GM15510 (cell line): ENCODE measurements around the gene PPP2R2B.

Experiments used
- POLR2A ChIP-seq: IDR thresholded peaks from 3 replicates; pipeline ENCODE4 v1.6.1; 2011; ENCODE audit warnings: borderline replicate concordance; ENCODE audit not compliant: insufficient read length; ENCODE audit errors: extremely low read depth

The PPP2R2B gene

GRCh38 chr5:146697211-146697610 is 181.3 kb downstream of the PPP2R2B start:
- no peak for TF ChIP-seq POLR2A

GRCh38 chr5:146695646-146696045 is 182.9 kb downstream of the PPP2R2B start:
- TF ChIP-seq POLR2A = no peak

GRCh38 chr5:146690880-146691355 is 187.6 kb downstream of the PPP2R2B start:
- TF ChIP-seq POLR2A = no peak

- TF ChIP-seq POLR2A = no peak
Measured at GRCh38 chr5:146687630-146688029, 190.9 kb downstream of the PPP2R2B start.

- no peak for TF ChIP-seq POLR2A
Measured at GRCh38 chr5:146683861-146684260, 194.7 kb downstream of the PPP2R2B start.

- no peak for TF ChIP-seq POLR2A
Measured at GRCh38 chr5:146682899-146683532, 195.5 kb downstream of the PPP2R2B start.

GRCh38 chr5:146681585-146682105 is 196.9 kb downstream of the PPP2R2B start:
- TF ChIP-seq POLR2A = no peak

- no peak for TF ChIP-seq POLR2A
Measured at GRCh38 chr5:146680846-146681584, 197.5 kb downstream of the PPP2R2B start.

GRCh38 chr5:146675636-146676035 is 202.9 kb downstream of the PPP2R2B start:
- TF ChIP-seq POLR2A = no peak

- no peak for TF ChIP-seq POLR2A
Measured at GRCh38 chr5:146672866-146673265, 205.7 kb downstream of the PPP2R2B start.

- TF ChIP-seq POLR2A = no peak
Measured at GRCh38 chr5:146671561-146672295, 206.8 kb downstream of the PPP2R2B start.

GRCh38 chr5:146669656-146670055 is 208.9 kb downstream of the PPP2R2B start:
- no peak for TF ChIP-seq POLR2A

GRCh38 chr5:146667633-146668272 is 210.8 kb downstream of the PPP2R2B start:
- TF ChIP-seq POLR2A = no peak

GRCh38 chr5:146662229-146662628 is 216.3 kb downstream of the PPP2R2B start:
- TF ChIP-seq POLR2A = no peak
